ENCODE measurements around the gene MDH1B. TPM values are rescaled to one million over a fixed set of nuclear protein-coding genes. Genes with fewer than 3 reads are reported as not detected.
A peak's percentile ranks its signal among the peaks of the same experiment; 100 is the strongest.

The MDH1B gene
- total RNA-seq, 1 donor from 2014 or later: 4.6 TPM

DNA sequence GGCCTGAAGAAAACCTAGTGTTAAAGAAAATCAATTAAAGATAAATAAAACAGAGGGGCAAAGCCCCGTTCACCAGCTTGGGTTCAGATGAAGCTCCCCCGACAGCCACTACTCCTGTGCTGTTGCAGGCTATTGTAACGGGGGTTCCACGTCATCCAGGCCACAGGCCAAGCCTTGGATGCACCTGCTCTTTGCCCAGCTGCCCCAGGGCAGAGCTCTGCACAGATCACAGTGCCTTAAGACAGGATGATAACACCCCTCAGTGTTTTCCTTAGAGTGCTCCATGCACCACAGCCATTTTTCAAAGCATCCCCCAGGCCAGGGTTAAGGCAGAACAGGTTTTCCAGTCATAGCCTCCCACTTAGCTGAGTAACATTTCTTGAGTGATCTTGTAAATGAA lies 32.2 kb upstream of the MDH1B start:
- Mint-ChIP-seq H3K27me3 (ENCODE audit: low read depth) (peaks cover under 1% of the 10 kb centered on the region), H3K9me3 (no peaks in the 10 kb centered on the region), H3K36me3 (ENCODE audit: low read depth) (peaks cover 5% of the 10 kb centered on the region), H3K4me3 (no peak overlapping the region), H3K4me1 (peaks cover 18% of the 10 kb centered on the region), H3K27ac (ENCODE audit: unreplicated experiment) (no peak overlapping the region)
- TF ChIP-seq, protein P1, sequence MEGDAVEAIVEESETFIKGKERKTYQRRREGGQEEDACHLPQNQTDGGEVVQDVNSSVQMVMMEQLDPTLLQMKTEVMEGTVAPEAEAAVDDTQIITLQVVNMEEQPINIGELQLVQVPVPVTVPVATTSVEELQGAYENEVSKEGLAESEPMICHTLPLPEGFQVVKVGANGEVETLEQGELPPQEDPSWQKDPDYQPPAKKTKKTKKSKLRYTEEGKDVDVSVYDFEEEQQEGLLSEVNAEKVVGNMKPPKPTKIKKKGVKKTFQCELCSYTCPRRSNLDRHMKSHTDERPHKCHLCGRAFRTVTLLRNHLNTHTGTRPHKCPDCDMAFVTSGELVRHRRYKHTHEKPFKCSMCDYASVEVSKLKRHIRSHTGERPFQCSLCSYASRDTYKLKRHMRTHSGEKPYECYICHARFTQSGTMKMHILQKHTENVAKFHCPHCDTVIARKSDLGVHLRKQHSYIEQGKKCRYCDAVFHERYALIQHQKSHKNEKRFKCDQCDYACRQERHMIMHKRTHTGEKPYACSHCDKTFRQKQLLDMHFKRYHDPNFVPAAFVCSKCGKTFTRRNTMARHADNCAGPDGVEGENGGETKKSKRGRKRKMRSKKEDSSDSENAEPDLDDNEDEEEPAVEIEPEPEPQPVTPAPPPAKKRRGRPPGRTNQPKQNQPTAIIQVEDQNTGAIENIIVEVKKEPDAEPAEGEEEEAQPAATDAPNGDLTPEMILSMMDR (conservative IDR thresholded peaks at IDR 0.05): no peak
- no peak for DNase-seq (ENCODE audit: low read depth, low spot score)

DNA sequence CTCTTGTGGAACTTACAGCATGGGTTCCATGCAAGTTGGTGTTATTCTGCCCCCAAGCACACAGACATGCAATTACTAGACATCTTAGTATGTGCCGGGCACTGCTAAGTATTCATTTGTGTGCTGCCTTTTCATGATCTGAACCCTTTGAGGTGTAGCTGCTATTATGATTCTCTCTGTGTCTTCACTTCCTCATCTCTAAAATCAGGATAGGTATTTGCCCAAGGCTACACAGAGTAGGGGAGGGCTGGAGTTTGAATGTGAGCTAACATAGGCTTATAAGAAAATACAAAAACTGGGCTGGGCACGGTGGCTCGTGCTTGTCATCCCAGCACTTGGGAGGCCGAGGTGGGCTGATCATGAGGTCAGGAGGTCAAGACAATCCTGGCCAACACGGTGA lies 27.5 kb upstream of the MDH1B start:
- H3K4me1 Mint-ChIP-seq: no peaks in the 10 kb centered on the region
- H3K27me3 Mint-ChIP-seq (ENCODE audit: low read depth): no peaks in the 10 kb centered on the region
- TF ChIP-seq, protein P1 (conservative IDR thresholded peaks at IDR 0.05): no peak
- H3K36me3 Mint-ChIP-seq (ENCODE audit: low read depth): peaks cover 2% of the 10 kb centered on the region
- no peak overlapping the region for H3K4me3 Mint-ChIP-seq
- no peak overlapping the region for H3K27ac Mint-ChIP-seq (ENCODE audit: unreplicated experiment)
- DNase-seq (ENCODE audit: low read depth, low spot score): no peak
- H3K9me3 Mint-ChIP-seq: no peaks in the 10 kb centered on the region

DNA sequence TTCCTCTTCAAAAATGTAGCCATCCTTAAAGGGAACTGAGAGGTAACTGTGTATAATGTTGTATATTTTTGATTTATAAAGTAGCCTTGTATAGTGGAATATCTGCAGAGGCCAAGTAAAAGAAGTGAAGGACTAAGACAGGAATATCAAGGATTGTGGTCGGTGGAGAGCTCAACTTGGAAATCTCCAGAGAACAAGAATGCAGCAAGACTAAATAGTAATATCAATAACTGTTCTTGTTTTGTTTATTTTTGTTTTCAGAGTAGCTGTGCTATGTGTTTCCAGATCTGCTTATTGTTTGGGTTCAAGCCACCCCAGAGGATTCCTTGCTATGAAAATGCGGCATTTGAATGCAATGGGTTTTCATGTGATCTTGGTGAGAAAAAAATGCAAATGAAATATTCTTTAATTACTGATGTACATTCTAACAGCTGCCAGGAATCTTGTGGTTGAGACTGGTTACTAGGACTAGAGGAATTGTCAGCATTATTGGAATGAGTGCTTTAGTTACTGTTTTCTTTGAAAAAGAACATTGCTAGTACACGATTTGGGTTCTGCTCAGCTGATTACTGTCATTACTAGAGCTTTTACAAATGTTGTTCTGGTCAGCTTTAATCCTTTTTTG lies 25.3 kb upstream of the MDH1B start:
- Mint-ChIP-seq H3K4me3 (no peak overlapping the region), H3K36me3 (ENCODE audit: low read depth) (peaks cover 4% of the 10 kb centered on the region), H3K4me1 (no peaks in the 10 kb centered on the region), H3K27ac (ENCODE audit: unreplicated experiment) (no peak overlapping the region), H3K27me3 (ENCODE audit: low read depth) (no peaks in the 10 kb centered on the region), H3K9me3 (no peaks in the 10 kb centered on the region)
- TF ChIP-seq, protein P1 (conservative IDR thresholded peaks at IDR 0.05): no peak
- DNase-seq (ENCODE audit: low read depth, low spot score): no peak

DNA sequence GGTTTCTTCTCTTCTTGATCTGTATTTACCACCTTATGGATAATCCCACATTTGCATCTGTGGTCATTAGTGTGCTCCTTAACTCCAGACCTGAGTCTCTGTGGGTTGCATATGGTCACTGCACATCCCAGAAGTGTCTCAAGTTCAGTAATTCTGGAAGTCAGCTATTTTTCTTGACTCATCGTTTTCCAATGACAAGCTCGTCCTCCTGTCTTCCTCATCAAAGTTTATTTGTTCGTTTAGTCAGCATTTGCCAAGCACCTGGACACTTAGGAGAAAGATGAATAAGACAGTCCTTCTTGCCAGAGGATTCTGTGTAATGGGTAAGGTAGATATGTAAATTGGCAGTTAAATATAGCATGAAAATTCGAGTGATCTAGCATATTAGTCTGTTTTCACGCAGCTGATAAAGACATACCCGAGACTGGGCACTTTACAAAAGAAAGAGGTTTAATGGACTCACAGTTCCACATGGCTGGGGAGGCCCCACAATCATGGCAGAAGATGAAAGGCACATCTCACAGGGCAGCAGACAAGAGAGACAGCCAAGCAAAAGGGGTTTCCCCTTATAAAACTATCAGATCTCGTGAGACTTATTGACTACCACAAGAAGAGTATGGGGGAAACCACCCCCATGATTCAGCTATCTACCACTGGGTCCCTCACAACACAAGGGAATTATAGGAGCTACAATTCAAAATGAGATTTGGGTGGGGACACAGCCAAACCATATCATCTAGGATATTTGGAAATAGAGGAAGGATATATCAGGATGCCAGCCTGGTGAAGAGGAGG lies 19.6 kb upstream of the MDH1B start:
- no peak overlapping the region for H3K27ac Mint-ChIP-seq (ENCODE audit: unreplicated experiment)
- H3K4me1 Mint-ChIP-seq: peaks cover 4% of the 10 kb centered on the region

DNA sequence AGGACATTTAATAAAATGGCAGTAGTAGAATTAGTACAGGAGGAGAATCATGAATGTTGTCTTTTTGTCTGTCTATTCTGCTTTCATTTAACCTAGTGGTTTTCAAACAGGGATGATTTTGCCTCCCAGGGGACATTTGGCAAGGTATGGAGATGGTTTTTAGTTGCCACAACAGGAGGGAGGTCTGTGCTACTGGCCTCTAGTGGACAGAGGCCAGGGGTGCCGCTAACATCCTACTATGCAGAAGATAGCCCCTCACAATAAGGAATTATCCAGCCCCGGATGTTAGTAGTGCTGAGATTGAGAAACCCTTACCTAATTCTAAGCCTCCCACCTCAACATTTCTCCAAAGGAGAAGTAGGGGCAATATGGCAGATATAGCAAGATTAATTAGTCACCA lies 18.6 kb upstream of the MDH1B start:
- Mint-ChIP-seq H3K4me1 (peaks cover 4% of the 10 kb centered on the region), H3K4me3 (no peak overlapping the region), H3K9me3 (peaks cover 6% of the 10 kb centered on the region), H3K36me3 (ENCODE audit: low read depth) (peaks cover 34% of the 10 kb centered on the region), H3K27me3 (ENCODE audit: low read depth) (no peaks in the 10 kb centered on the region), H3K27ac (ENCODE audit: unreplicated experiment) (no peak overlapping the region)
- DNase-seq (ENCODE audit: low read depth, low spot score): no peak
- TF ChIP-seq, protein P1 (conservative IDR thresholded peaks at IDR 0.05): peak; percentile 62

More for the DNA sequence above, 19.6 kb upstream of the MDH1B start:
- TF ChIP-seq, protein P1 (conservative IDR thresholded peaks at IDR 0.05): no peak
- Mint-ChIP-seq H3K27me3 (ENCODE audit: low read depth) (no peaks in the 10 kb centered on the region), H3K4me3 (no peak overlapping the region), H3K36me3 (ENCODE audit: low read depth) (peaks cover 23% of the 10 kb centered on the region), H3K9me3 (peaks cover 4% of the 10 kb centered on the region)
- DNase-seq (ENCODE audit: low read depth, low spot score): no peak

Data from neural crest cell (in vitro differentiated cells).